H1 (cell line): ENCODE results near the gene NECTIN1. TPM values are rescaled to one million over a fixed set of nuclear protein-coding genes. Genes with fewer than 3 reads are reported as not detected.

ENCODE experiments used
- BCL11A ChIP-seq, 2 experiments: IDR thresholded peaks; one replicate each; pipeline ENCODE4 v1.6.1; 2011; ENCODE audit warnings: low read depth in 2 of 2, low read length in 2 of 2, mild to moderate bottlenecking in 2 of 2
- CBX5 ChIP-seq: fragments of 300-800, 300-1000 bp; sonication (generic); IDR thresholded peaks from 2 replicates; pipeline ENCODE4 v1.7.1; 2016; ENCODE audit warnings: antibody characterized with exemption, low read length, low read depth
- CHD7 ChIP-seq: fragments of 300-600 bp; sonication (generic); IDR thresholded peaks from 2 replicates; pipeline ENCODE4 v1.7.1; 2012; ENCODE audit warnings: low read length, moderate library complexity, mild to moderate bottlenecking, inconsistent platforms; ENCODE audit not compliant: insufficient replicate concordance
- TBP ChIP-seq: IDR thresholded peaks from 2 replicates; pipeline ENCODE4 v1.6.1; 2011; ENCODE audit warnings: low read depth, low read length, improper control_type of control experiment
- polyA plus RNA-seq, 7 experiments: library from polyadenylated mRNA; depleted of rRNA in 3 of 7; stranded (reverse) in 5 of 7; unstranded in 2 of 7; fragments of >200 nt in 5 of 7; fragments of 200-250 nt in 2 of 7; gene quantifications; 1 replicate in 5 of 7; 2 replicates in 1 of 7; 4 replicates in 1 of 7; pipeline versions ENCODE4 v1.2.1 to v1.2.3, GENCODE V29; 2011 to 2013; ENCODE audit warnings: missing spikeins in 2 of 7, mixed read lengths in 2 of 7
- total RNA-seq: library from RNA; stranded (reverse); fragmentation: NEBNext Ultra II Directional; extraction: Animal tissue kit (Norgen Biotek cat#: 25700); gene quantifications from 2 replicates; pipeline ENCODE4 v1.2.1, GENCODE V29; 2021

Gene NECTIN1
- total and polyA plus RNA-seq, 2 of the 8 experiments (the other 6 are each of a cell fraction or from before 2014, with no cell fraction given) = 43.2 to 97.7 TPM

DNA sequence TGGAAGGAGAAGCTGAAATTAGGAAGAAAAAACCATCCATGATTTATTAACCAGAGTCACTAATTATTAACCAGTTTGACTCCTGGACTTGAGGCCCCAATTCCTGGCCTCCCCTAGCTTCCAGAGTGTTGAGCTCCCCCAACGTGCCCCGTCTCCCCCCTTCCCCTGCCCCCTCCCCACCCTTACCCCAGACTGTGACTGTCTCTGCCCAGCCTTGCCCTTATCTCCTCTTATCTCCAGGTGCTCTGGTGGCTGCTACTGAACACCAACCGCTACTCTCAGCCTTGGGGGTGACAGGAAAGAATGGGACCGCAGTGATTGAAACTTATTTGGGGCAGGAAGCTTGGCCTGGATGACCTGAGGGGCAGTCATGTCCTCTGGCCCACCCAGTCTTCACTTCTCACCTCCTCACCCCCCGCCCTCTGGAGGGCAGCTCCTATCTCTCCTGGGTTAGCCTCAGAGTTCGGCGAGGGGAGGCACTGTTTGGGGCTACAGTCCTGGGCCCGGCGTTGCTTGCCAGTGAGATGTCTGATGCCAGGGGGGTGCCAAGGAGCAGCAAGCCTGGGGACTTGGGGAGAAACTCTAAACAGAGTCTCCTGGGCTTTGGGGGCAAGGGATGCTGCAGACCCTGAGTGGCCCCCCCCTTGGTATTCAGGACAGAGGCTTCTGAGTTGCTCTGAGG, 15.5 kb downstream of the NECTIN1 start (continued):
- TF ChIP-seq CHD7 = no peak
- TF ChIP-seq CBX5 = no peak
- no peak for TF ChIP-seq BCL11A (IDR thresholded peaks at IDR 0.05; ENCODE audit: low read depth in 2 of 2, low read length in 2 of 2)
- no peak for TF ChIP-seq TBP
